ENCODE measurements around the gene TPP1. TPM values are rescaled to one million over a fixed set of nuclear protein-coding genes. Genes with fewer than 3 reads are reported as not detected.

Gene TPP1
- polyA plus RNA-seq, 1 donor (not counting 4 experiments of a cell fraction or from before 2014, with no cell fraction given), result 55.3 TPM

GRCh38 chr11:6594142-6594768, 25.0 kb downstream of the TPP1 start:
- no peaks in the 10 kb centered on the region for H3K4me1 ChIP-seq (ENCODE audit: control insufficient read depth, extremely low read depth, insufficient read depth, low read length)
- no peak overlapping the region for H3K27ac ChIP-seq (ENCODE audit: control insufficient read depth, insufficient read depth, low read length)
- H3K79me2 ChIP-seq (ENCODE audit: control insufficient read depth, insufficient read depth, low read length), result peaks cover 10% of the 10 kb centered on the region
- H2AFZ ChIP-seq (ENCODE audit: control insufficient read depth, low read length), result no peak overlapping the region
- no peaks in the 10 kb centered on the region for H4K20me1 ChIP-seq (ENCODE audit: control insufficient read depth, extremely low read depth, insufficient read depth, low read length)
- H3K4me3 ChIP-seq (ENCODE audit: control insufficient read depth in 2 of 3, extremely low read depth in 1 of 3, insufficient read depth in 2 of 3, low read depth in 1 of 3, low read length in 3 of 3), result no peak overlapping the region
- no peak overlapping the region for H3K4me2 ChIP-seq (ENCODE audit: control insufficient read depth, extremely low read depth, insufficient read depth, low read depth, low read length)
- H3K36me3 ChIP-seq (ENCODE audit: control insufficient read depth in 2 of 2, extremely low read depth in 1 of 2, insufficient read depth in 2 of 2, low read length in 2 of 2), result peaks cover 13 to 35% of the 10 kb centered on the region in 2 experiments
- H3K9me1 ChIP-seq (ENCODE audit: control insufficient read depth, extremely low read depth, insufficient read depth, low read length), result peaks cover 3% of the 10 kb centered on the region
- dilution Hi-C loops (cut with MboI; ENCODE audit: extremely low pct_ligation_motif_present, low sequenced_read_pairs), result no loop called here
- H3K27me3 ChIP-seq (ENCODE audit: control insufficient read depth, extremely low read depth, insufficient read depth, low read length), result no peaks in the 10 kb centered on the region
- no peaks in the 10 kb centered on the region for H3K9me3 ChIP-seq (ENCODE audit: control insufficient read depth, low read depth, low read length)
- TF ChIP-seq EZH2 (IDR thresholded peaks at IDR 0.05; ENCODE audit: low read length) (no peak), CTCF (optimal IDR thresholded peaks at IDR 0.05 in 1 of 3, IDR thresholded peaks at IDR 0.05 in 1 of 3, conservative IDR thresholded peaks at IDR 0.05 in 1 of 3; ENCODE audit: extremely low read depth in 1 of 3, insufficient read depth in 2 of 3, low read length in 3 of 3) (no peak)
- FAIRE-seq, result no peak
- no peak for DNase-seq (ENCODE audit: low read depth, low spot score)
- H3K9ac ChIP-seq (ENCODE audit: control insufficient read depth, extremely low read depth, insufficient read depth, low read length), result no peak overlapping the region

- Histone ChIP-seq H3K79me2 (ENCODE audit: control insufficient read depth, insufficient read depth, low read length) (no peaks in the 10 kb centered on the region), H4K20me1 (ENCODE audit: control insufficient read depth, extremely low read depth, insufficient read depth, low read length) (no peaks in the 10 kb centered on the region), H3K4me1 (ENCODE audit: control insufficient read depth, extremely low read depth, insufficient read depth, low read length) (no peaks in the 10 kb centered on the region), H2AFZ (ENCODE audit: control insufficient read depth, low read length) (no peak overlapping the region), H3K9ac (ENCODE audit: control insufficient read depth, extremely low read depth, insufficient read depth, low read length) (no peak overlapping the region), H3K4me3 (ENCODE audit: control insufficient read depth in 2 of 3, extremely low read depth in 1 of 3, insufficient read depth in 2 of 3, low read depth in 1 of 3, low read length in 3 of 3) (no peak overlapping the region), H3K9me3 (ENCODE audit: control insufficient read depth, low read depth, low read length) (peaks cover 3% of the 10 kb centered on the region), H3K27ac (ENCODE audit: control insufficient read depth, insufficient read depth, low read length) (no peak overlapping the region), H3K27me3 (ENCODE audit: control insufficient read depth, extremely low read depth, insufficient read depth, low read length) (no peaks in the 10 kb centered on the region), H3K9me1 (ENCODE audit: control insufficient read depth, extremely low read depth, insufficient read depth, low read length) (no peaks in the 10 kb centered on the region), H3K36me3 (ENCODE audit: control insufficient read depth in 2 of 2, extremely low read depth in 1 of 2, insufficient read depth in 2 of 2, low read length in 2 of 2) (peaks cover 2 to 8% of the 10 kb centered on the region in 2 experiments), H3K4me2 (ENCODE audit: control insufficient read depth, extremely low read depth, insufficient read depth, low read depth, low read length) (no peak overlapping the region)
- TF ChIP-seq EZH2 (IDR thresholded peaks at IDR 0.05; ENCODE audit: low read length) (no peak), CTCF (optimal IDR thresholded peaks at IDR 0.05 in 1 of 3, IDR thresholded peaks at IDR 0.05 in 1 of 3, conservative IDR thresholded peaks at IDR 0.05 in 1 of 3; ENCODE audit: extremely low read depth in 1 of 3, insufficient read depth in 2 of 3, low read length in 3 of 3) (no peak)
- no peak for FAIRE-seq
- dilution Hi-C loops (cut with MboI; ENCODE audit: extremely low pct_ligation_motif_present, low sequenced_read_pairs), result no loop called here
- DNase-seq (ENCODE audit: low read depth, low spot score), result no peak
Observed at GRCh38 chr11:6588018-6588417, 31.2 kb downstream of the TPP1 start.

Measured in keratinocyte (primary cell).